HG03469 (cell line): ENCODE results near the gene DNAH10.

Experiments
- ATAC-seq: cut with Tn5 transposase; IDR thresholded peaks from one replicate; pipeline ENCODE4 v1.9.1; 2021; ENCODE audit warnings: mild to moderate bottlenecking, moderate library complexity, moderate number of reproducible peaks; ENCODE audit not compliant: unreplicated experiment

The DNAH10 gene, protein sequence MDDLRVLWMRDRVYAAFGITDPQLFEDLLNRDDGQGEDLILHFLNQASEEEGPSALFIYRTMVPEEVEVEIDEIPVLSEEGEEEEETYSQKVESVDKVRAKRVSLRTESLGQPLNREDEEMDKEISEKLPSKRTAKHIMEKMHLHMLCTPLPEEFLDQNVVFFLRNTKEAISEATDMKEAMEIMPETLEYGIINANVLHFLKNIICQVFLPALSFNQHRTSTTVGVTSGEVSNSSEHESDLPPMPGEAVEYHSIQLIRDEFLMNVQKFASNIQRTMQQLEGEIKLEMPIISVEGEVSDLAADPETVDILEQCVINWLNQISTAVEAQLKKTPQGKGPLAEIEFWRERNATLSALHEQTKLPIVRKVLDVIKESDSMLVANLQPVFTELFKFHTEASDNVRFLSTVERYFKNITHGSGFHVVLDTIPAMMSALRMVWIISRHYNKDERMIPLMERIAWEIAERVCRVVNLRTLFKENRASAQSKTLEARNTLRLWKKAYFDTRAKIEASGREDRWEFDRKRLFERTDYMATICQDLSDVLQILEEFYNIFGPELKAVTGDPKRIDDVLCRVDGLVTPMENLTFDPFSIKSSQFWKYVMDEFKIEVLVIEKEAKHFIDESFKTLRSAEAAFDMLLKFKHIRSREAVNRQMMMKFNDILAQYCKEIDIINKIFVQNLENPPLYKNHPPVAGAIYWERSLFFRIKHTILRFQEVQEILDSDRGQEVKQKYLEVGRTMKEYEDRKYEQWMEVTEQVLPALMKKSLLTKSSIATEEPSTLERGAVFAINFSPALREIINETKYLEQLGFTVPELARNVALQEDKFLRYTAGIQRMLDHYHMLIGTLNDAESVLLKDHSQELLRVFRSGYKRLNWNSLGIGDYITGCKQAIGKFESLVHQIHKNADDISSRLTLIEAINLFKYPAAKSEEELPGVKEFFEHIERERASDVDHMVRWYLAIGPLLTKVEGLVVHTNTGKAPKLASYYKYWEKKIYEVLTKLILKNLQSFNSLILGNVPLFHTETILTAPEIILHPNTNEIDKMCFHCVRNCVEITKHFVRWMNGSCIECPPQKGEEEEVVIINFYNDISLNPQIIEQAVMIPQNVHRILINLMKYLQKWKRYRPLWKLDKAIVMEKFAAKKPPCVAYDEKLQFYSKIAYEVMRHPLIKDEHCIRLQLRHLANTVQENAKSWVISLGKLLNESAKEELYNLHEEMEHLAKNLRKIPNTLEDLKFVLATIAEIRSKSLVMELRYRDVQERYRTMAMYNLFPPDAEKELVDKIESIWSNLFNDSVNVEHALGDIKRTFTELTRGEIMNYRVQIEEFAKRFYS (N-terminal part only)

DNA sequence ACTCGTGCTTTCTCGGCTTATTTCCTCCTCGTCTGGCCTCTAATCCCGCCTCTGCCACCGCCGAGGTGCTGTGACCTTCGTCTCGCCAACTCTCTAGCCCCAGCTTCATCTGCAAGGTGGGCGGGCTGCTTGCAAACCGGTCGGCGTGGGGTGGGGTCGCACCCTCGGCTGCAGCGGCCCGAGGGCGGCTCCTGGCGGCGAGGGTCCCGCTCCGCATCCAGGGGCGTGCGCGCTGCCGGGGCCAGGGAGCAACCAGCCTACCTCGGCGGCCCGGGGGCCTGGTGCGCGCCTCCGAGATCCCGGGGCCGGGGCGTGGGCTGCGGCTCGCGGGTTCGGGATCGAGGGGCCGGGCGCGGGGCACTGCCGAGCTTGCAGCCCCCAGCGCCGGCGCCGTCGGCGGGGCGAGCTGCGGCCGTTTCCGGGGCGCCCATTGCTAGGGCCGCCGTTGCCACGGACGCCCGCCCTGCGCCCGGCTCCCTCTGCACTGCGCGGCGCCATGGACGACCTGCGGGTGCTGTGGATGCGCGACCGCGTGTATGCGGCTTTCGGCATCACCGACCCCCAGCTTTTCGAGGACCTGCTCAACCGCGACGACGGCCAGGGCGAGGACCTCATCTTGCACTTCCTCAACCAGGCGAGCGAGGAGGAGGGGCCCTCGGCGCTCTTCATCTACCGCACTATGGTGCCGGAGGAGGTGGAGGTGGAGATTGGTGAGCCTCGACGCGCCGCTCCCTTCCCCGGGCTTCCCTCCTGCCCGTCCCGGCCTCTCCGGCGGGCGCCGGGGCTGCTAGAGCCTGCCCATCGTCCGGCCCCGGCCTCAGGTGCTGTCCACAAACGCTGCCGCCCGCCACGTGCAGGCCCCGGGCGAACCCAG, at the start of gene DNAH10:
TSS of gene DNAH10 (plus strand) at position 461 of the 874 bp plus-strand sequence. CDS start at position 497, 36 bp downstream.
- peak; percentile 41 for ATAC-seq

DNA sequence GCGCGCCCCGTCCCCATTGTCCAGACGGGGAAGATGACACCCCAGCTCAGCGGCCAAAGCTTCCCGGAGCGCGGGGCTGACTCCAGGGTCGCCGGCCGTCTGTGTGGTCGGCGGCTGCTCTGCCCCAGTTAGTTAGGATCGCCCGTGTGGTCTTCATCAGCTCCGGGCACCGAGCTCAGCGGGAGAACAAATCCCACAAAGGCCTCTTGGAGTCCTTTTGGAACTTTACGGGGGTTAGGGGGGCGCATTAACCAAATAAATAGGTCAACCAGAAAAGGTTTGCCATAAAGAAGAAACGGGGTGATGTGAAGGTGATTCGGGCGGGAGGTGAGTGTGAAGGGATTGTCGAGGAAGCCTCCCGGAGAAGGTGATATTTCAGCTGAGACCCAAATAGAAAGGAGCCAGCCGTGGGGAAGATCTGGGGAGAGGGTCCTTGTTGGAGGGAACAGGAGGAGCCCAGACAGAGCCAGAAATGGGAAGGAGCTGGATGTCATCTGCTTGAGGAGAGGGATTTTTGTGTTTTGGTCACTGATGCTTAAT, 49.3 kb upstream of the DNAH10 start:
- ATAC-seq, result no peak

DNA sequence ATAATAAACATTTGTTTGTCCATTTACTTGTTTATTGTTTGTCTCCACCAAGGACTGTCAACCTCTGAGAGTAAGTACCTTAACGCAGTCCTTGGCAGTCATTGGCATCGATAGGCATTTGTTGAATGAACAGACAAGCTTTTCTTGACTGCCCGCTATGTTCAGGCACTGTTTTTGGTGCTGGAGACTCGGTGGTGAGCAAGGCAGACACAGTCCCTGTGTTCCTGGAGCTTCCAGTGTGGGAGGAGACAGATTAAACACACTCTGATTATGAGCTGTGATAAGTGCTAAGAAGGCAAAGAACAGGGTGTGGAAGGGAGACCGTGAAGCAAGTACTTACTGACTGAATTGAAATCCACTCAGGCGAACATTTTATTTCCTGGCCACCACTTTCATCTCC, 48.7 kb upstream of the DNAH10 start:
- ATAC-seq, result no peak

DNA sequence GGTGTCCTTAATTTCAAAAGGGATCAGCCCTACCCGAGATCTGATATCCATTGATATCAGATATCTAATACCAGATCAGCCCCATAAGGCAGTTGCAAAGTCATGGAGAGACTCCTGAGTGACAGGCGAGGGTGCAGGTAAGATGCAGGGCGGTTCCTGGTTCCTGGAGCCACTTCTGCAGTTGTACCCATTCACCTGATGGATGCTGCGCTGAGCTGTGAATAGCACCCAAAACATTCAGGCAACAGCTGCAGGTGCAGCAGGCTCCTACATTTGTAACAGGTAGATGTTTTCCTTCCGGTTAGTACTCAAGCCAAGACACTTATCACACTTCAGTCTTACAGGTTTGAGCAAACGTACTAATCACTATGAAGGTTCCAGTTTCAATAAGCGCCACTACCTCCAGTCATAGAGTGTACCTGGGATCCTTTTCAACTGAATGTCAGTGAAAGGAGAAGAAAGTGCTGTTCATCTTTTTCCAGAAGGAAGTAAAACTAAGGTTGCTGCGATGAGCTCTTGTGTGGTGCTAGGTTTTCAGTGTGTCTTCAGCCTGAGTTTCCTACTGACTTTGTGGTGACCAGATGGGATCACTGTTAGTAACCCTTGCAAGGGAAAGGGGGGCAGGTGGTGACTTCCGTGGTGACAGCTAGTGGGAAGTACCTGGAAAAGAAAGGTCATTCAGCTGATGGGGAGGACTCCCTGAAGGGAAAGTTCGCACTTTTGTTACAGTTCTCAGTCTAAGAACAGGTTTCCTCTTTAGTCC, 48.1 kb upstream of the DNAH10 start:
- ATAC-seq, result no peak

DNA sequence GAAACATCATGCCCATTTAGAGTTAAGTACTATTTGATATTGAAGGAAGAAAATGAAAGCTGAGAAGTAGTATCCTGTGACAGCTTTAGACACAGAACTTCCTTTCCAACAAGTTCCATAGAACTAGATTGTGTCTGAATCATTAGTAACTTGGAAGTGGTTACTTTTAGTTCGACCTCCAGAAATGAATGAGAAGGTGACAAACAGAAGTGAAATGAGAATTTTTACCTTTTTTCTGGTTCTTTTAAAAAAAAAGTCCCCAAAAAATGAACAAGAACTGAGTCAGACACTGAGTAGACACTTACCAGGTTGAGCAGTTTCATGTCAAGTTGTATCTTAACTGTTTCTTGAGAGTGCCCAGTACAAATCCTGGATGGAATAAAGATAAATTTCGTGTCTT, 46.9 kb upstream of the DNAH10 start:
- ATAC-seq, result no peak

DNA sequence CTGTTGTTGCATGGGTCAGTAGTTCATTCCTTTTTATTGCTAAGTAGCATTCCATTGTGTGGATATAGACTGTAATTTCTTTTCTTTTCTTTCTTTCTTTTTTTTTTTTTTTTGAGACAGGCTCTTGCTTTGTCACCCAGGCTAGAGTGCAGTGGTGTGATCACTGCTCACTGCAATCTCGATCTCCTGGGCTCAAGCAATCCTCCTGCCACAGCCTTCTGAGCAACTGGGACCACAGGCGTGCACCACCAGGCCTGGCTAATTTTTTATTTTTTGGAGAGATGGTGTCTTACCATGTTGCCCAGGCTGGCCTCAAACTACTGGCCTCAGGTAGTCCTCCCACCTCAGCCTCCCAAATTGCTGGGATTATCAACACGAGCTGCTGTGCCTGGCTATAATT, 44.8 kb upstream of the DNAH10 start:
- no peak for ATAC-seq

DNA sequence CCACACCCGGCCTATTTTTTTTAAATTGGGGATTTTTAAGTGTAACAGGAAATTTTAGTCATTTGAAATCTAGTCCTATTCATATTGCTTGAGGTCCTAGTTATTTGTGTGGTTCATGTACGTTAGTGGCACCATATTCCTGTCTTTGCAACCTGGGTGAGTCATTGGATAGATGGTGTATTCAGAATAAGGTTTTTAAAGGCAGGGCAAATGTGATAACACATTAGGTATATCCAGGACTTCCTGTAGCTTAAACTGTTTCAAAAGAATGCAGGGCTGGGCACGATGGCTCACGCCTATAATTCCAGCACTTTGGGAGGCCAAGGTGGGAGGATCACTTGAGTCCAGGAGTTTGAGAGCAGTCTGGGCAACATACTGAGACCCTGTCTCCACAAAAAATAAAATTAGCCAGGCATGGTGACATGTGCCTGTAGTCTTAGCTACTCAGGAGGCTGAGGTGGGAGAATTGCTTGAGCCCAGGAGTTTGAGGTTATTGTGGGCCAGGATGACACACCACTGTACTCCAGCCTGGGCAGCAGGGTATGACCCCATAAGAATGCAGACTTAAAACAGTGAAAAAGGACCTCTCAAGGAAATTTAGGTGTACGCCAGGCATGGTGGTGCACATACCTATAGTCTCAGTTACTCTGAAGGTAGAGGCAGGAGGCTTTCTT, 41.8 kb upstream of the DNAH10 start:
- ATAC-seq, result no peak

DNA sequence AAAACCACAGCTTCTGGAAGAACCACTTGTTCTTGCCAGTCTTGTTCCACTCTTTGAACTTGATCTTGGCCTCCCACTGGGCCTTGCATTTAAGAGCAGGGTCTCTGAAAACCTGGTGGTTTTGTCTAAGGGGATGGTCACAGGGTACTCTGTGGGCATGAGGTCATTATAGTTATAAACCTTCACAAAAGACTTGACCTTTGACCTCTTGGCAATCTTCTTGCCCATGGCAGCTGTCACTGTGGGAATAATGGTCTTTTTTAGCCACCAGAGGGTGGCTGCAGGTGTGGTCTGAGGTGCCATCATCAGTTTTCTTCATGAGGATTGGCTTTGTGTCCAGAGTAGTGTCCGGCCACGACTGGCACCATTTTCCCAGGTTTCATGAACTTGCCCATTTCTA, 40.9 kb upstream of the DNAH10 start:
- no peak for ATAC-seq

DNA sequence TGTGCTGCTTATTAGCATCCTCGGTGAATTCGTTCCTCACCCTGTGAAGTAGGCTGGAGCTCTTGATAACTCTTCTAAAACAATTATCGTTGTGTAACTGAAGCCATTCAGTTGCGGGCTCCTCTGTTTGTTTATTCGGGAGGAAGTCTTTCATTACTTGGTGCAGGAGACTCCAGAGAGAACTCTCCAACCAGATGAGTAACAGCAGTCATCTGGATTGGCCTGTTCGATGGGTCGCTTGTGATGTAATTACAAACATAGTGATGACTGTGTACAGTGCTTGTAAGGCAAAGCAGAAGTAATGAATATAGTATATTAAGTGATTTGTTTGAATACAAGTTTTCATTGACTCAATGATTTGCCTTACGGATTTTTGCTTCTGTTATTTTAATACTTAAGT, 39.1 kb upstream of the DNAH10 start:
- no peak for ATAC-seq

DNA sequence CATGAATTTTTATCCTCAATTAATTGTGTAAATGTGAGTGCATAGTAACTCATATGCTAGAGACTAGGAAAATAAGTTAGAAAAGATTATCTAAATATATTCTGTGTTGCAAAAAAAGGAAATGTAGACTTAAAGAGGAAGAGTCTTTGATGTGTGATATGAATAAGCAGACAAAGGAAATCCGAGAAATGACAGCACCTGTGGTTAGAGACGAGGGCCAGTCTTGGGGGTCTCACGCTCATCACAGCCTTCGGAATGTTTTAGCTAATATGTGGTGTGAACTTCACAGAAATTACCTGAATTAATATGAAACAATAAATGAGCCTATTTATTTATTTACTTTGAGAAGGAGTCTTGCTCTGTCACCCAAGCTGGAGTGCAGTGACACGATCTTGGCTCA, 38.3 kb upstream of the DNAH10 start:
- no peak for ATAC-seq

DNA sequence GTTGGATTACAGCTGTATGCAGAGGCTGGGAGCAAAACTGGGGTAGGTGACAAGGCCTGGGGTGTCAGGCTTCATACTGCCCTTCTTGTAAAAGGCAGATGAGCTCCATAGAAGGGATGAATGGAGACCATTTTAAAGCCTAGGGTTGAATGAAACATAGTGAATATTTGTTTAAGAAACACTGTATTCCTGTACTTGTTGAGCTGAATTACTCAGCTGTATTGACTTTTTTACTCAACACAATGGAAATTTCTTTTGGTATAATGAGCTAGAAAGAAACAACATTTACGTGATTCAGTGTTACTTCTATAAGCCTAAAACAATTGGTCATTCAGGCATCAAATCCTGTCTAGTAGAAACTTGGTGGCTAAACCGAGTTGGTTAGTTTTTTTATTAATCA, 35.9 kb upstream of the DNAH10 start:
- ATAC-seq, result no peak

DNA sequence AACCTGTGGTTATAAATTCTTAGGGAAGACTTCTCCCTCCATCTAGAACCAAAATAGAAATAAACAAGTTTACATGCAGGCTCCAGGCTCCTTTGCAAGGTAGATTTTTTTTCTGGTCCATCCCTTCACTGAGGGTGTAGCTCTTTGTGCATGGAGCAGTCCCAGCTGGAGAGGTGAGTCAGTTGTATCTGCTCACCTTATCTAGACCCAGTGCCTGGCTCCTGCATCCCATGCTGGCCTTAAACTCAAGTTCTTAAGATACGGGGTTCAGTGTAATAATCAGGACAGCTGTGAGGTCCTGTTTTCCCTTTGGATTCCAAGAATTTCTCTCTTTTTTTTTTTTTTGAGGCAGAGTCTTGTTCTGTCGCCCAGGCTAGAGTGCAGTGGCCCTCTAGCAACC, 35.1 kb upstream of the DNAH10 start:
- no peak for ATAC-seq

DNA sequence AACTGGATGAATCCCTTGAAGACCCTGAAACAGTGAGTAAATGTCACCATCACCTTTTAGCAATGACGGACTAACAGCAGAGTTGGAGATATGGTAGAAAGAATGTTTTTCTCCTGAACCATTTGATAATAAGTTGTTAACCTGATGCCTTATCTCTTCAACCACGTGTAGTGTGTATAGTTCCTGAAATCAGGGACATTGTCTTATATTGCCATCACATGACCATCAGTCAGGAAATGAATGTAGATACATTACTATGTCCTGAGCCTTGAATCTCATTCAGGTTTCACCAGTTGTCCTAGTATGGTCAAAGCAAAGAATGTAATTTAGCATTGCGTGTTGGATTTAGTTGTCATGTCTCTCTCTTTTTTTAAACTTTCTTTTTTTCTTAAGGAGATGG, 34.2 kb upstream of the DNAH10 start:
- no peak for ATAC-seq

DNA sequence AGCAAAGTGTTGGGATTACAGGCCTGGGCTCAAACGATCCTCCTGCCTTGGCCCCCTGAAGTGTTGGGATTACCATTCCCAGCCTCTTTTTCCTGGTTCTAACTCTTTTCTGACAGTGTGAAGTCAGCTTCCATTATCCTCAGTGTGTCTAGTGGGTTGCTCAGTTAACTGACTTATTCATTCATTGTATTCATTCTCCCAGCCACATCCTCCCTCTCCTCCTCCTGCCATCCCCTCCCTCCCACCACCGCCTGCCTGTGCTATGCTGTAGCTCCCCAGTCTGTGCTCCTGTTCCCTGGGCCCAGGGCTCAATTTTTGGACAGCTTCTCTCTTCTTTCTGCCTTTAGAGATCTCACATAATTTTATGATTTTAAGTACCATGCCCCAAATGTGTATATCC, 30.5 kb upstream of the DNAH10 start:
- no peak for ATAC-seq

DNA sequence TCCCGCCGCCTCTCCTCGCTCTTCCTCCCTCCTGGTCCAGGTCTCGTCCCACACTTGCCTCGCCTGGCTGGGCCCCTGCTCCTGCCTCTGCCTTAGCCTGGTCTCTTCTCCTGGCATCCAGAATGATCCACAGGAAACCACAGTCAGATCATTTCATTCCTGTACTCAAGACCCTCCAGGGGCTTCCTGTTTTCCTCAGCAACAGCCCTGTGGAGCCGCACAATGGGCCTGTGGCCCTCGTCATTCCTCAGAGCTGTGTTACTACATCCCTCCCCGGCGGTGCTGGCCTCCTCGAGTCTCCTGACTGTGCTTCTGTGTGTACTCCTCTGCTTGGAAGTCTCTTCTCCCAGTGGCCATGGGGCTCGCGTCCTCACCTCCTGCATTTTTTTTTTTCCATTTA, 29.9 kb upstream of the DNAH10 start:
- no peak for ATAC-seq

DNA sequence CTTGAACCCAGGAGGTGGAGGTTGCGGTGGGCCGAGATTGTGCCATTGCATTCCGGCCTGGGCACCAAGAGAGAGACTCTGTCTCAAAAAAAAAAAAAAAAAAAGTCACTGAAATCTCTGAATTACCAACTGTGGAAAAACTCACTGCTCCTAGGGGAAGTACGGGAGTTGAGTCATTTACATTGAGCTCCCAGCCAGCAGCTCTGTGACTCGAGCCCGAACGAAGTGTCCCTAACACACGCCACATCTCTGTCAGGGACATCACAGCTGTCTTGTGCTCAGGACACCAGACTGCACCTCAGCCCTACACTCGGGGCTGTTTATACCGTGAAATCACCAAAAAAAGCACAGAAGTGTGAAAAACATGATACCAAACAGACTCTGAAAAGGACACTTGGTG, 28.9 kb upstream of the DNAH10 start:
- no peak for ATAC-seq

DNA sequence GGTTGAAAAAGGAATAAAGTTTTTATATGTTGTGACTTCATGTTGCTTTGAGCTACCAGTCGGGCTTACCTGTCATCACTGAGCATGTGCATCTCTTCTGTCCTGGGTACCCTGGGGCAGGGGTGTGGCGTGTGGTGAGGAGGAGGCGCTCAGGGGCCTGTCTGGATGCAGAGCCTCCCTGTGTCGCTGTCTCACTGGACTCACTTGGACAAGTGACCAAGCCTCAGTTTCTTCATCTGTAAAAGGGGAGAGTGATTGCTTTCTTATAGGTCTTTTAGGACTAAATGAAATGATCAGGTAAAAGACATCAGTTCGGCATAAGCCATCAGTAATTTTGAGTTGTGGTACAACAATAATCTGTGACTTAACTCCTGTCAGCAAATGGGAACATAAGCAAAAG, 27.8 kb upstream of the DNAH10 start:
- ATAC-seq, result no peak

DNA sequence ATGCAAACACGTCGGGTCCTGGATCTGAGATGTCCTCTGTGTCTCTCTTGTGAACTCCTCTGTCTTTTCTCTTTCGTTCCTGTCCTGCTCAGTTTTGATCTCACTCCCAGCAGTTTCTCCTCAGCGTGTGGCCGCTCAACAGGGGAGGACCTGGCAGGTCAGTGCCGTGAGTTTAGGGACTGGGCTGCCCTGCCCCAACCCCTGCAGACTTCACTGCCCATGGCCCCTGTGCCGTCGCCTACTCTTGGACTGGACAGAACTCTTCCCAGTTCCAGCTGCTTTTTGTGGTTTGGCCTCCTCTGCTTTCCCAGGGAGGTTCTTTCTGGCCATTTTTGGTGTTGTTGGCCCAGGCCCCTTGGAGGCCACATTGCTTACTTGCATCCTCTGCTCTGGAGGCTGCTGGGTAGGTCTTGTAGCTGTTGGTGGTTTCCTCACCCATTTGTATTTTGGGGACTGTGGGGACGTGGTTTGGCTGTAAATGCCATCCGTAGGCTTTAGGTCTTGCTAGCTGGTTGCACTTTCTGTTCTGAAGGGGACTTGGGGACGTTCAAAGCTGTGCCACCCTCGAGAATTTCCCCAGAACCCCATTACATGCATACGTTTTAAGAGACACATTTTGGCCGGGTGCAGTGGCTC, 20.0 kb upstream of the DNAH10 start:
- no peak for ATAC-seq
